HG03280 (cell line): ENCODE results near the gene HOXB4.
A peak's percentile ranks its signal among the peaks of the same experiment; 100 is the strongest.

ENCODE experiments used
- ATAC-seq: cut with Tn5 transposase; IDR thresholded peaks from one replicate; pipeline ENCODE4 v1.9.1; 2021; ENCODE audit warnings: mild to moderate bottlenecking, moderate library complexity; ENCODE audit not compliant: unreplicated experiment

The HOXB4 gene

DNA sequence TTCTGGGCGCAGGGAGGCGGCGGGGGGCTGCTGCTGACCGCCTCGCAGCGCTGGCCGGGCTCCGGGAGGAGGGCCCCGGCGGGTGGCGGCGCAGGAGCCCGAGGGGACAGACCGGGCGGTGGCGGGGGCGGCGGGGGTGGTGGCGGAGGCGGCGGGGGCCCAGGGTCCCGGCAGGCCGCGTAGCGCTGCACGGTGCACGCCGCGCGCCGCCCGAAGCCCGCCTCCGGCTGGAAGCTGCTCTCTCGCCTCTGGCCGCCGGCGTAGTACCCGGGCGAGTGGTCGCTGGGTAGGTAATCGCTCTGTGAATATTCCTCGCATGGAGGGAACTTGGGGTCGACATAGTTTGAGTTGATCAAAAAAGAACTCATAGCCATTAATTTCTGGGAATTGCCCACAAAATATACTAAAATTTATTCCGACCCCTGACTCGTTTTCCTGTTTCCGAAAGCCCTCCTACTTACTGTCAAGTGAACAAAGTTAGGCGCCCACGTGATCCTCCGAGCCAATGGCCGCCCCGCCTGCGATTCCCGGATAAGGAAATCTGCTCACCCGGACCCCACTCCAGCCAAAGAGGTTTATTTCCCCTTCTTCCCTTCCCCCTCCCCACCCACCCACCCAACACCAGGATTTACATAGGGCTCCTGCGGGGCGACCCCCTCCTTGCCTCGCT is at the start of gene HOXB4:
Gene HOXB4 (minus strand): TSS at position 405 of the 670 bp plus-strand sequence. CDS start 31 bp downstream, at position 374.
- peak; percentile 63 for ATAC-seq

DNA sequence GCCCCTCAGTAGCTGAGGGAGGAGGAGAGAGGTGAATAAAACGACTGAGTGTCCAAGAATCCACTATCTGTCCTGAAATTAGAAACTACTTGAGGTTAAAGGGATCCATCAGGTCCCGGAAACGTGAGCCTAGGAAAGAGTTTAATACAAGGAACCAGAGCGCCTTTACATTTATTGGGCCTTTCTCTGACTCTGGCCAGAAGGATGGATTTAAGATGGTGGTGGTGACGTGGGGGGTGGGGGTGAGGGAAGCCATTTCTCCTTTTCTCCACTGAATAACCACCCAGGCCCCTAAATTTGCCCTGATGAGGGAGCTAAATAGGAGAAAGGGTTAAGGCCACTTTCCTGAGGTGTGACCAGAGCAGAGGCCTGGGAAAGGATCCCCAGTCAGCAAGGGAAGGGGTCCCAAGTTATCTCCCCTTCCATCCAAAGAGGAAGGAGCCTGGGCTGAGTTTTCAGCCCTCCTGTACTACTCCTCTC is 49.0 kb upstream of the HOXB4 start:
- no peak for ATAC-seq

DNA sequence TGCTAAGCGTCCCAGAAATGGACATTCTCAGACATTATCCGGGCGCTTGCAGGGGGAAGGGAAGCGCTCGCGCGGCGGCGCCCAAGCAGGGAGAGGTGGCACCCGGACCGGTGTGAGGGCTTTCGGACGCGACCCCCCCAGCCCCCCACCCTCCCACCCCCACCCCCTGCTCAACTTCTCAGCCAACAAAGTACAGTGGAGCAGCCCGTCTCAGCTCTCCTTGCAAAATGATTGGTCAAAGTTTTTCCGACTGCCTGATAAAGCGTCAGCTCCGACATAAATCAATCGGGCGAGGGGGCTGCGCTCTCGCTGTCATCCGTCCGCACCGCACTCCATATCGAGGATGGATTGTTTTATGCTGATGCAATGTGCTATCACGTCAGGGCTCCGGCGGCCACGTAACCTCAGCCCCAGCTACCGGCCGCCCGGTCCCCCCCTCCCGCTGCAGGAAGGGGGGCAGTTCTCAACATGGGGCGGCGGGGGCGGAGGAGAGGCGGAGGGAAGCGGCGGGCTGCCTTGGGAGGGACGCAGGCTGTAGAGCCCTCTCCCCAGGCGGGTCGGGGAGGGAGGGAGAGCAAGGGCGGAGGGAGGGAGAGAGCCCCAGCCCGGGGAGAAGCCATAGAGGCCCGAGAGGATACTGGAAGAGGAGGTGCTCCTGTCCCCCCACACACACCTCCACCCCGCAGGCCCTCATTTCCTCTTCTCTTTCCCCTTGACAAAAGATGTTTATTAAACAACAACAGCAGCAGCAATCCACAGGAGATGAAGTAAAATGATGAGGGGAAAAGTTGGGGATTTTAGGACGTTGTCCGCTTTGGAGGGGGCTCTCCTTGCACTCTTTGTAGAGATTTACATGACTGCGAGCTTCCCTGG is 48.3 kb upstream of the HOXB4 start, which contains the start of gene HOXB9:
Gene HOXB9 (minus strand): TSS at position 114 of the 873 bp plus-strand sequence. CDS start 89 bp downstream, at position 25.
- ATAC-seq, result no peak

DNA sequence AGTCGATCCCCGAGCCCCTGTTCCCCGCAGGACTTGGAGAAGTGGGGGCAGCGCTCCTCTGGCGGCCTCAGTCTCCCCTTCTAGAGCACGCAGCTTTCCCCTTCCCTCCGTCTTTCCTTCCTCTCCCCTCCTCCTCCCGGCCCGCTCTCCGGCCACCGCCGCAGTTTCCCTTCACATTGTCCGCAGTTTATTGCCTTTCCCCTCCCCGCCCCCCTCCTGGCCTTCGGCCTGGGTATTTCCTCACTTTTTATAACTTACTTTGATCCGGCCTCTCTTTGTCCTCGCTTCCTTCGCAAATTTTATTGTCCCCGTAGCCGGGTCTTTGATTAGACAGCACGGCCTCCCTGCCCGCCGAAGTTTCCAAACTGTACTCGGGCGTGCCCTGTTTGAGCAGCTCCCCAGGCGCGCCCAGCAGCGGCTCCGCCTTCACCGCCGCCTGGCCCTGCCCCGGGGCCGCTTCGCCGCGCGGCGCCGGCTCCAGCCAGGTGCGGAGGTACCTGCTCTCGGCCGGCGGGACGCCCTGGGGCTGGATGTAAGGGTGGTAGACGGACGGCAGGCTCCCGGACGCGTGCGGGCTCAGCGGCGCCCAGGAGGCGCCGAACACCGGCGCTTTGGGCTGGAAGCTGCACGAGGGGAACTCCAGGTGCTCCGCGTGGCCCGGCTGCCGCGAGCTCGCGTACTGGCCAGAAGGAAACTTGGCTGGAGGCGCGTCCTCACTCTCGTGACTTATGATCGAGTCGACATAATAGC is 47.5 kb upstream of the HOXB4 start:
- no peak for ATAC-seq

DNA sequence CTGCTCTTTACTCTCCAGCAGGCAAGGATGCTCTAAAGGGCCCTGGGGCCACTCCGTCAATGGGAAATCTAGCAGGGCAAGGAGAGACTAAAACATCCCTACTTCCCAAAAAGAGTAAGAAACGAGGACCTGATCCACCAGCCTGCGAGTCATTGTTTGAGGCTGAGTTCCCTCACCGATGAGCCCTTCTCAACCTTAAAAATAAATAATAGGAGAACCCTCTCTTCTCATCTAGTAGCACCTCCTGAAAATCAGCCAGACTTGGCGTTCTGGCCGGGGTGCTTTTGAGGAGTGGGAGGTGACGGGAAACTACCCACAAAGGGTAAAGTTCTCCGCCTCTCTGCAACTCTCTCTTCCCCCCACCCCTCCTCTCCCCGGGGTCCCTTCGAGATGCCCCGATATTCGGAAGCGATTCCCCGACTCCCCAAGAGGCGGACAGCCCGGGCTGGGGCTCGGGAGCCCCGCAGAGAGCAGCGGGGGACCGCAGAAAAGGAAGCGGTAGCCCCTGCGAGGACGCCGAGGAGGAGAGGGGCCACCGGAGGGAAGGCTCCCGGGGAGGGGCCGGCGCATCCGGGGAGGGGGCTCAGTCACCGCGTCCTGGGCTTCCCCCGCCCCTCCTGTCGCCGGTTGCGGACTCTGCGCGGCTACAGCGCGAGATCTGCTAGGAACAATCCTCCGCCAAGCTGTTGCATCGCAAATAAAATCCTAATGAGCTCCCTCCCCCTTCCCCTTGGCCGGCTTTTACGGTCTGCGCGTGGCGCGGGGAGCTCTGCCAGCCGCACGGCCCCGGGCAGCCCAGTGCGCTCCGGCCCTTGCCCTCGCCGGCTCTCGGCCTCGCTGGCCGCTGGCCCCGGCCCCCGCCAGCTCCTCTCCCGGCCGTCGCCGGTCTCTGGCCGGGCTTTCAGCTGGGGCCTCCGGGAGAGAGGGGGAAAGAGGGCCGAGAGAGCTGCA is 46.7 kb upstream of the HOXB4 start:
- ATAC-seq, result no peak

DNA sequence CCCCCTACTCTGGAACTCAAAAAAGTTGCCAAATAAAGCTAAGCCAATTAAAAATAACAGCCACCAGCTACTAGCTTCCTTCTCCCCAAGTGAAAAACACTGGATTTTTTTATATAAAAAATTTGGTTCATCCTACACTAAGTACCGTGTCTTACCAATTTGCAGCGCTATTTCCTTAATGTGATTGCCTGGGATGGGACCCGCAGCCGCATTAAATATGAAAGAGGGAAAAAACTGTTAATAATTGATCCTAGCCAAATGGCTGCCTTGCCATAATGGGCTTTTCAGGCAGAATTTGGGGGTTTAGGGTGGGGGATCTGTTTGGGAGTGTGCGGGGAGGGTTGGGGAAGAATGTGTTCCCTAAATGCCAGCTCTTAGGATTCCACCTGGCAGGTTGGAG is 46.0 kb upstream of the HOXB4 start:
- ATAC-seq, result no peak

DNA sequence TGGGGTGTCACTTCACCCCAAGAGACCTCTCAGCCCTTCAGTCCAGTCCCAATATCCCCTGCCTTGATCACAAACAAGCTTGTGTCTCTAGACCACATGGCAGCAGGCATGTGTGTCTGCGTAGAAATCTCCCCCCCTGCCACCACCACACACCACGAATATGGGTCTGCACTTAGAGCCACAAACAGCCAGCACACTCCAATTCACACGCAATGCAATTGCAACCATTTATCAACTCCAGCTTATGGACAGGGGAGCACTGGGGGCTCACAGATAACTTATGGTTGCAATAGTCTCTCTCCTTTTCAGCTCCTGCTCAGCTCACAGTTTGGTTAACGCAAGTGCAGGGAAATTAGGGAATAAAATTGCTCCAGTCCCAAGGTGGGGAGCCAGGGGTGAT is 45.4 kb upstream of the HOXB4 start:
- no peak for ATAC-seq

DNA sequence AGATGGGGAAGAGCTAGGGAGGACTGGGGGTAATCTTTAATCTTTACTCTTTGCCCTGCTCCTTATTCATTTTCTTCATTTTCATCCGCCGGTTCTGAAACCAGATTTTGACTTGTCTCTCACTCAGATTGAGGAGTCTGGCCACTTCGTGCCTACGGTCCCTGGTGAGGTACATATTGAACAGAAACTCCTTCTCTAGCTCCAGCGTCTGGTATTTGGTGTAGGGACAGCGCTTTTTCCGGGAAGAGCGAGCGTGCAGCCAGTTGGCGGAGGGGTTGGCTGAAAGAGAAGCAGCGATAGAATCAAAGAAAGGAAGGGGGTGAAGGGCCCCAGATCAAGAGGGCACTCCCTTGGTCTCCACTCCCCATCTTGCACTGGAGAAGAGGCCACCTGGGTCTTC is 44.7 kb upstream of the HOXB4 start:
- ATAC-seq, result no peak

DNA sequence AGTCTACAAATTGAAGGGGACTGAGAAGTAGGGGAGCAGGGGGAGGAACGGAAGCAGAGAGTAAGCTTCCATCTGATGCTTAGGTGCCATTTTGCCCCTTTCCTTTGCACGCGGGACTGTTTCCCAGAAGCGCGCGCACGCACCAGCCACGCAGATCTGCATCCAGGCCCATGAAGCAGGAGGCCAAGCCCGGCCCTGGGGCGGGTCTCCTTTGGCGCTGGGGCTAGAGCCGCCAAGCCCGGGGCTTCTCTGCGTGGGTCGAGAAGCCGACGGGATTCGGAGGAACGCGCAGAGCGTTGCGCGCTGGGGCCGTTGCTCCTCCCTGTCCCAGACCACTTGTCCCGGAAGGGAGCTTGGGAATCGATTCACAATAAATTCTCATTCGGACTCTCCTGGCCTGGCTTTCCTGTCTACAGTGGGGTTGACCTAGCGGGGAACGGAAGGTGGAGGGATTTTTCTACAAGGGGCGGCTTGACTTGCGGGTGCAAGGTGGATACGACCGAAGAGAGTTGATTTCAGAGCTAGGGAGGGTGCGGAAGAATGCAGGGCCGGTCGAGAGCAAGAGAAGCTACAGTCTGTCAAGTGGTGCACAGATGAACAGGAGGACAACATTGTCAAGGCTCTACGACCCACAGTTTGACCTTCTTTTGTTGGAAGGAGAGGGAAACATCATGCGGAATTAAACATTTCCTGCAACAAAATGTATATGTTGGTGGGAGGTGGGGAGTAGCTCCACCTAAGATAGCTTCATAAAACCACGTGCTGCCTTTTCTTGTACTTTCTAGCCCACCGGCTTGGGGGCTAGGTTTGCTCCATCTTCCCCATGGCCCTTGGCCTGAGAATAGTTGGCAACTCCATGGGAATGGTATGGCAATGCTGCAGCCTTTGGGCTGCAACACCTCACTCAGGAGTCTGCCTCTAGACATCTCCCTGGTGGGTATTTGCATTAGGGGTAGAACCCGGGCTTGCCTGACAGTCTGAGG is 43.6 kb upstream of the HOXB4 start:
- no peak for ATAC-seq

DNA sequence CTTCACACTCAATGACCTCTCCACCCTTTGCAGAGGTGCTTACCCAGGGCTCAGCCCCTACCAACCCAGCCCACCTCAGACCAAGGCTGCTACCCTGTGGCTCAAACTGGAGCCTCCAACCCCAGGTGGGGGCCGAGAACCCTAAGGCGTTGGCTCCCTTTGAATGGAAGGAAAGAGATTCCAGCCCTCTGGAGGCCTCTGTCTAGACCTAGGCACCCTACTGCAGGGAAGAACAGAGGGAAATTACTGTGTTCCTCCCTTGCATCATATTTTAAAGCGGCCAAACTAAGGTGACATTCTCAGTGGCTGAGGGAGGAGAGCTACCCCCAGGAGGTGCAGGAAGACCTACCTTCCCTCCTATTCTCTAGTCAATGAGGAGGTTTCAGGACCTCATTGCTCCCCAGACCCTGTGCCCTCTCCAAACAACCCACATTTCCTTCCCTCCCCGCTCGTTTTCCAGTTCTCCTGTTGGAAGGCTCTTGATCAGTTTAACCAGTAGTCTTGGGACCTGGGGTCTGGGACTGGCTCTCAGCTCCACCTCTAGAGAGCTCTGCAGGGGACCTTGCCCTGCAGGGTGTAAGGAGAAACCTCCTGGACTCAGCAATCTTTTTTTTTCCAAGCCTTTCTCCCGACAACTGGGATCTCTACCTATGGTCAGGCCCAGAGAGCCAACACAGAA is 42.5 kb upstream of the HOXB4 start:
- no peak for ATAC-seq

DNA sequence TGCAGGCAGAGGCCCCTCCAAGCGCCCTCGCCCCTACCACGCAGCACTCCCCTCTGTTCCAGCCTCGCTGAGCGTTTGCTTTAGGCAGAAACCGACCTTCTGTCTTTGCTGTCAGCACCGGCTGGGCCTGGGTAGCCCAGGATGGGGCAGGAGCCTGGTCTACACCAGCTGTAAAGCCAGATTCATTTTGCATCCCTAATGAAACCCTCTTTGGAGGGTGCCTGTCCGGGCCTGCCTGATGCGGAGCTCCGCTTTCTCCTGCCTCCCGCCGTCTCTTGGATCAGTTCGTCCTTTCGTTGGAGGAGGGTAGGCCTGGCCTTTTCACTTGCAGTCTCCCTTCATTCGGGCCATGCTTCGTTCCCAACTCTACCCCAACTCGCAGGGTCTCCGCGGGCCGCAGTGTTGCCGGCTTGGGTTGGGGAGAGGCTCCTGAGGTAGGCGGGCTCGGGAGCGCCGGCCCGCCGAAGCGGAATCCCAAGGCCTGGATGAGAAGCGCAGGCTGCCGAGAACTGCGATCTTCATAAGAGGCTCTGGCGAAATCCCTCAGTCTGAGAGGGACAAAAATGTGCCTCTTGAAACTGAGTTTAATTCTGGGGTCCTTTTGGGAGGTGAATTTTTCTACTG is 41.8 kb upstream of the HOXB4 start:
- ATAC-seq, result no peak

DNA sequence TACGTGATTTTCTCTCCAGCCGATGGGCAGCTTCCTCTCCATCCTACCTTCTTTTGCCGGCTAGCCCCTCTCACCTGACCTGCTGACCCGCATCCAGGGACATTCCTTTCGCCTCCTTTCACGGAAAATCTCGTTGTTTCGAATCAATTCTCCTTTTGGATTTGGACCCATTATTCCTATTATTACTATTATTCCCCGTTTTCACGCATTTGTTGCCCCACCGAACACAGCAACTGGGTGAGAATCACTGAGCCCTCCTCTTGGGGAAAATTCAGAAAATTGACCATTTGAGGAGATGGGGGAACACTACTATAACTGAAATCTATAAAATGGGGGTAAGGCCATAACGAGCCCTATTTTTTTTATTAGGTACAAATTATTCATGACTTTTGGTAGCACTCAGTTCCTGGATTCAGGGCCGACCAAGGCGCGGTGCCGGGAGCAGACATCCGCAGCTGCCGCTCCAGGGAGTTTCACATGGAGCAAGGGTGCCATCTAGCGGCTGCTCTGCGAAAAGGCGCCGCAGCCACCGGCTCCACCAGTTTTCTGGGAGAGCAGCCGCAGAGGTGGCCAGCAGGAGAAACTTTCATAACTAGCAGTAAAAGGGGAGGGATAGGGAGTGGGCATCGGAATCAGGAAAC is 40.2 kb upstream of the HOXB4 start:
- ATAC-seq, result no peak

DNA sequence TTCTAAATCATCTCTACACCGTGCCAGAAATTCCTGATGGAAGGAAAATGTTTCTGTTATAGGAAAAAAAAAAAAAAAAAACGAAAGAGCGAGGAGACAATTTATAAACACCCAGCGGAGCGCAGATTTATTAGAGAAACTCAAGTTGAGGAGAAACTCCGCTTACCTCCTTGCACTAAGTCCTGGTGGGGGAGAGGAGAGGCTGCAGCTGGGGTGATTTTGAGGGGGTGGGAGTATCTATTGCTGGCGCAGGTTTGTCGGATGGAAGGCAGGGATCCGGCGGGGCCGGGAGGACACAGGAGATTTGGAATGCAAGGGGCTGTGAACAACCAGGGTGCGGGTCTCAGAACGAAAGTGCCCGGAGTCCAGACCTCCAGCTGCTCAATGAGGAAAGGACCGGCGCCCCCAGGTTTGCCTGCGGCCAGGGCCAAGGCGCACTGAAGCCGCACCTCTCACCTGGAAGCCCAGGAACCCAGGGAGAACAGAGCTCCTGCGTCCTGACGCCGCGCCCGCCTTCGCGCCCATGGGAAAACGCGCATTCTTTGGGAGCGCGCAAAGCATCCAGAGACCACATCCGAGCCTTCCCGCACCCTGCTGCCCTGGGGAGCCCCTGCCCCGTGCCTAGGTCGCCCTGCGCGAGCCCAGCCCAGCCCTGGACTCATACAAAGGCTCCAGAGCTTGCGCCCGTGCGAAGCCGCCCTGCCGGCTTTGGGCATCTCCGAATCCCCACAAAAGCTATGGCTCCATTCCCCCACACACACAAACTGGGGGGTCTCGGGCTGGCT is 39.5 kb upstream of the HOXB4 start:
- no peak for ATAC-seq

DNA sequence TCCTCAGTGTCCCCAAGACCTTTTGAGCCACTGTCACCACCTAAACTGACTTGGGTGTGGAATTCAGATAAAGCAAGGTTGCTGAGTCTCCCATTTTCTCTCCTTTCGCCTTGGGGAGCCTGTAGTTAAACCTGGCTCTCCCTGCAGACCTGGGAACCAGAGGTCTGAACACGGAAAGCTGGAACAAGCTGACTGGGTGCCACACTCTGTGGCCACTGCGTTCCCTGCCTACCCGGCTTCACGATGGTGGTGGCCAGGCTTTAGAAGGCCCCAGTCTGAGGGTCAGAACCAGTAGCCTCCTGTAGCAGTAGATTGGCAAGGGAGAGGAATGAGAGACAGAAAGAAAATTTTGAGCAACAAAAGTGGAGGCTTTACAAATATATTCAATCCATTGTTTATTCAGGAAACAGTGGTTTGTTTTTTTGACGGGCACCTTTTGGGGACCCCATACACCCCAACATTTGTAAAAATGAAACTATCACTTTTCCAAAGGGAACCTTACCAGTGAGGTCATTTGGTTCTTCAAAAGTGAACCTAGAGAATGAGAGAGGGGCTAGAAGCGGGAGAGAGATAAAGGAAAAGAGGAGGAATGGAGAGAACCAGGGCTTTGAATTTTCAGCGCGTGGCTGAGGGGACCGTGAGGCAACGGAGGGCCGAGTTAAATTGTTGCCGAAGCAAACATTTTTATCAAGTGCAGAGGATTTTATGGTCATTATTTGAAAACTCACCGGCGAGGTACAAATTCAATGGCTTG is 38.7 kb upstream of the HOXB4 start:
- no peak for ATAC-seq

DNA sequence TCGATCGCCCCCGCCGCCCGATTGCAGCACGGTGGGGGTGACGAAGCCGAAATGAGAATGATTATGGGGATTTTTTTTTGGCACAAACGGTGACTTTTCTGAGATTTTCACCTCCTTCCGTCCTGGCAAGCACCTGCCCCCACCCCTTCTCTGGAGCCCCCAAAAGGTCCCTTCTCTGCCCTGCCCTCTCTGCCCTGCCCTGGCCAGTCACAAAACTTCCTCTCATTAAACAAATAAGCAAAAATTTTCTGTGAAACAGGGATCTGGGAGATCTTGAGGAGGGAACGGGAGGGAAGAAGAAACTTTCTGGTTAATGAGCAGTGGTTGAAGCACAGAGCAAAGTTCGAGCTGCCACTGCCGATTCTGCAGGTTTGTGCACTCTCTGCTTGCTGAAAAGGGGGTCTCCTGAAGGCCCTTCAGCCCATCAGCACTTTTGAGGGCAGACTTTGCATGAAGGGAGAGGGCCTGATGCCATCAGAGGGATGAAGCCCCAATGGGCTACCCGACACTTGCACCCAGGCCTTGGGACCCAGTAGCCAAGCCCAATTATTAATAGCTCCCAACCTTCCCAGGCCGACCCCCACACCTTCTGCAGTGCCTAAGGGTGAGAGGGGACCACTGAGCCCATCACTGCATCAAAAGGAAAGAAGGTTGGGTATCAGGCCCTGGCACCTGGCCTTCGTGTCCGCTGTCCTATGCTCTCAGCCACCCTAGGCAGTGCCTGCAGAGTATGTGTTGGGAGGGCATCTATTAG is 38.0 kb upstream of the HOXB4 start:
- ATAC-seq, result no peak
